ENCODE results near the gene RPGRIP1L. TPM values are rescaled to one million over a fixed set of nuclear protein-coding genes. Genes with fewer than 3 reads are reported as not detected.

The RPGRIP1L gene
- total and polyA plus RNA-seq, 2 donors (not counting 1 experiment from before 2014, with no cell fraction given): 1.0 to 7.1 TPM

GRCh38 chr16:53625221-53625620, 78.4 kb downstream of the RPGRIP1L start:
- H3K9me3 ChIP-seq (ENCODE audit: control extremely low read depth in 1 of 3, control insufficient read depth in 2 of 3, insufficient read depth in 1 of 3, low read length in 2 of 3): peaks cover 0 to 6% (median 0%) of the 10 kb centered on the region in 3 donors
- DNase-seq (no peak), ATAC-seq (ENCODE audit: low read depth) (no peak)
- intact Hi-C loops (cut with micrococcal nuclease): no loop called here
- H2AFZ ChIP-seq (ENCODE audit: insufficient read depth, low read depth, low read length, poor library complexity, severe bottlenecking): no peak overlapping the region
- H3K27me3 ChIP-seq (replicated peaks in 1 of 4; ENCODE audit: control extremely low read depth in 1 of 4, control insufficient read depth in 3 of 4, insufficient read depth in 4 of 4, low read length in 3 of 4): no peaks in the 10 kb centered on the region
- POLR2A ChIA-PET: no interaction called here
- WGBS (ENCODE audit: insufficient coverage): 95% methylated on average over 4 of the region's 29 CpGs
- H3K4me2 ChIP-seq (replicated peaks; ENCODE audit: low read depth, low read length, poor library complexity, severe bottlenecking): no peak overlapping the region
- Mint-ChIP-seq H3K4me3 (no peak overlapping the region), H3K27me3 (no peaks in the 10 kb centered on the region), H3K27ac (no peak overlapping the region), H3K4me1 (peaks cover 5% of the 10 kb centered on the region), H3K9me3 (ENCODE audit: insufficient read depth) (no peaks in the 10 kb centered on the region)
- H3K9ac ChIP-seq (ENCODE audit: low read length): no peak overlapping the region
- H3K4me3 ChIP-seq (ENCODE audit: control extremely low read depth in 1 of 5, extremely low read depth in 1 of 5, insufficient read depth in 1 of 5, low read depth in 2 of 5, low read length in 4 of 5): no peak overlapping the region
- H3K27ac ChIP-seq (ENCODE audit: low read length in 2 of 2): no peak overlapping the region
- CTCF ChIA-PET: no interaction called here
- H3K79me2 ChIP-seq (ENCODE audit: control insufficient read depth, insufficient read depth, low read length): no peaks in the 10 kb centered on the region
- H4K20me1 ChIP-seq (ENCODE audit: control insufficient read depth, insufficient read depth, low read length, poor library complexity, severe bottlenecking): no peaks in the 10 kb centered on the region
- TF ChIP-seq CTCF (IDR thresholded peaks at IDR 0.05): no peak
- TF ChIP-seq EZH2 (IDR thresholded peaks at IDR 0.05; ENCODE audit: borderline replicate concordance, insufficient read depth, low read depth, low read length, poor library complexity, severe bottlenecking): no peak
- H3K4me1 ChIP-seq (ENCODE audit: control insufficient read depth in 2 of 2, insufficient read depth in 2 of 2, low read length in 2 of 2): no peaks in the 10 kb centered on the region
- no peaks in the 10 kb centered on the region for H3K36me3 ChIP-seq (replicated peaks in 1 of 2; ENCODE audit: control extremely low read depth in 1 of 2, control insufficient read depth in 1 of 2, extremely low read depth in 1 of 2, insufficient read depth in 2 of 2, low read length in 1 of 2)

GRCh38 chr16:53622315-53622714, 81.3 kb downstream of the RPGRIP1L start:
- Histone ChIP-seq H3K4me1 (ENCODE audit: control insufficient read depth in 2 of 2, insufficient read depth in 2 of 2, low read length in 2 of 2) (no peaks in the 10 kb centered on the region), H3K27me3 (replicated peaks in 1 of 4; ENCODE audit: control extremely low read depth in 1 of 4, control insufficient read depth in 3 of 4, insufficient read depth in 4 of 4, low read length in 3 of 4) (no peaks in the 10 kb centered on the region), H3K4me2 (replicated peaks; ENCODE audit: low read depth, low read length, poor library complexity, severe bottlenecking) (no peak overlapping the region), H3K27ac (ENCODE audit: low read length in 2 of 2) (no peak overlapping the region), H2AFZ (ENCODE audit: insufficient read depth, low read depth, low read length, poor library complexity, severe bottlenecking) (no peak overlapping the region), H4K20me1 (ENCODE audit: control insufficient read depth, insufficient read depth, low read length, poor library complexity, severe bottlenecking) (no peaks in the 10 kb centered on the region), H3K79me2 (ENCODE audit: control insufficient read depth, insufficient read depth, low read length) (no peaks in the 10 kb centered on the region), H3K9me3 (ENCODE audit: control extremely low read depth in 1 of 3, control insufficient read depth in 2 of 3, insufficient read depth in 1 of 3, low read length in 2 of 3) (peaks cover 0 to 6% (median 0%) of the 10 kb centered on the region in 3 donors), H3K9ac (ENCODE audit: low read length) (no peak overlapping the region), H3K4me3 (ENCODE audit: control extremely low read depth in 1 of 5, extremely low read depth in 1 of 5, insufficient read depth in 1 of 5, low read depth in 2 of 5, low read length in 4 of 5) (no peak overlapping the region), H3K36me3 (replicated peaks in 1 of 2; ENCODE audit: control extremely low read depth in 1 of 2, control insufficient read depth in 1 of 2, extremely low read depth in 1 of 2, insufficient read depth in 2 of 2, low read length in 1 of 2) (no peaks in the 10 kb centered on the region)
- H3K27me3 Mint-ChIP-seq: no peaks in the 10 kb centered on the region
- ChIA-PET POLR2A (no interaction called here), CTCF (no interaction called here)
- H3K9me3 Mint-ChIP-seq (ENCODE audit: insufficient read depth): no peaks in the 10 kb centered on the region
- WGBS (ENCODE audit: insufficient coverage): 96% methylated on average over 4 of the region's 6 CpGs
- H3K4me1 Mint-ChIP-seq: peaks cover 3% of the 10 kb centered on the region
- TF ChIP-seq CTCF (IDR thresholded peaks at IDR 0.05): no peak
- intact Hi-C loops (cut with micrococcal nuclease): no loop called here
- no peak overlapping the region for H3K27ac Mint-ChIP-seq
- no peak for DNase-seq
- no peak for ATAC-seq (ENCODE audit: low read depth)
- no peak overlapping the region for H3K4me3 Mint-ChIP-seq
